PC-3 (cell line): ENCODE results near the gene PCSK5.

Experiments
- EZH2 ChIP-seq: fragments of 300-600 bp; sonication (generic); IDR thresholded peaks from one replicate; pipeline ENCODE4 v1.6.1; 2017; ENCODE audit warnings: antibody characterized with exemption, mild to moderate bottlenecking, low read length; ENCODE audit not compliant: unreplicated experiment
- EZH2phosphoT487 ChIP-seq: fragments of 300-600 bp; sonication (generic); IDR thresholded peaks from 2 replicates; pipeline ENCODE4 v1.6.1; 2018; ENCODE audit warnings: mild to moderate bottlenecking, antibody characterized with exemption, low read length, borderline replicate concordance
- TF ChIP-seq, protein P1 (sequence below): fragments of 300-600 bp; sonication (generic); conservative IDR thresholded peaks from 2 replicates; pipeline ENCODE4 v1.5.1; 2017; ENCODE audit warnings: antibody characterized with exemption, low read depth, mild to moderate bottlenecking, low read length

DNA sequence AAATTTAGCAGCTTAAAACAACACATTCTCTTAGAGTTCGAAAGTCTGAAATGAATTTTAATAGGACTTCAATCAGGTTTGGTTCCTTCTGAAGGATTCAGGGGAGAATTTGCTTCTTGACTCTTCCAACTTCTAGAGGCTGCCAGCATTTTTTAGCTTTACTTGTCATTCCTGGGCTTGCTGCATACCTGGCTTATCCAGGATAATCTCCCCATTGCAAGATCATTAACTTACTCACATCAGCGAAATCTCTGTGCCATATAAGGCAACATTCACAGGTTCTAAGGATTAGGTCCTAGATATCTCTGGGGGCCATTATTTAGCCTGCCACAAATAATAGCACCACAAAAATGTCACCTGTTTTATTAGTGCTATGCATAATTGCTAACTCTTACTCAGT lies 46.2 kb upstream of the PCSK5 start:
- TF ChIP-seq, protein P1, sequence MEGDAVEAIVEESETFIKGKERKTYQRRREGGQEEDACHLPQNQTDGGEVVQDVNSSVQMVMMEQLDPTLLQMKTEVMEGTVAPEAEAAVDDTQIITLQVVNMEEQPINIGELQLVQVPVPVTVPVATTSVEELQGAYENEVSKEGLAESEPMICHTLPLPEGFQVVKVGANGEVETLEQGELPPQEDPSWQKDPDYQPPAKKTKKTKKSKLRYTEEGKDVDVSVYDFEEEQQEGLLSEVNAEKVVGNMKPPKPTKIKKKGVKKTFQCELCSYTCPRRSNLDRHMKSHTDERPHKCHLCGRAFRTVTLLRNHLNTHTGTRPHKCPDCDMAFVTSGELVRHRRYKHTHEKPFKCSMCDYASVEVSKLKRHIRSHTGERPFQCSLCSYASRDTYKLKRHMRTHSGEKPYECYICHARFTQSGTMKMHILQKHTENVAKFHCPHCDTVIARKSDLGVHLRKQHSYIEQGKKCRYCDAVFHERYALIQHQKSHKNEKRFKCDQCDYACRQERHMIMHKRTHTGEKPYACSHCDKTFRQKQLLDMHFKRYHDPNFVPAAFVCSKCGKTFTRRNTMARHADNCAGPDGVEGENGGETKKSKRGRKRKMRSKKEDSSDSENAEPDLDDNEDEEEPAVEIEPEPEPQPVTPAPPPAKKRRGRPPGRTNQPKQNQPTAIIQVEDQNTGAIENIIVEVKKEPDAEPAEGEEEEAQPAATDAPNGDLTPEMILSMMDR: no peak
- no peak for TF ChIP-seq EZH2
- TF ChIP-seq EZH2phosphoT487: no peak
